Small intestine (tissue), 7 donors: ENCODE results near the gene LIFR. TPM values are rescaled to one million over a fixed set of nuclear protein-coding genes. Genes with fewer than 3 reads are reported as not detected.
A peak's percentile ranks its signal among the peaks of the same experiment; 100 is the strongest.

ENCODE experiments used
- DNase-seq, 2 donors: peaks; one replicate each; pipeline versions ENCODE4 v3.0.0 to v3.0.0-alpha.2; 2013
- FAIRE-seq: peaks from 2 replicates; lab custom pipeline; 2012; peaks lifted over from hg19 to GRCh38; lab: Jason Lieb, UNC
- H3K27ac ChIP-seq, 3 donors: one replicate each; pipeline ENCODE4 v1.5.1; 2013; ENCODE audit warnings: low read length in 2 of 3, mild to moderate bottlenecking in 2 of 3, control low read depth in 1 of 3, inconsistent platforms in 1 of 3, low read depth in 1 of 3, moderate library complexity in 1 of 3
- H3K27me3 ChIP-seq, 3 donors: one replicate each; pipeline ENCODE4 v1.6.1; 2013; ENCODE audit warnings: low read length in 3 of 3, inconsistent platforms in 1 of 3; ENCODE audit not compliant: control insufficient read depth in 3 of 3, insufficient read depth in 3 of 3
- H3K36me3 ChIP-seq, 3 donors: one replicate each; pipeline ENCODE4 v1.6.1; 2013; ENCODE audit warnings: low read length in 3 of 3, inconsistent platforms in 1 of 3, low read depth in 1 of 3, mild to moderate bottlenecking in 1 of 3, moderate library complexity in 1 of 3; ENCODE audit not compliant: control insufficient read depth in 3 of 3, insufficient read depth in 2 of 3
- H3K4me1 ChIP-seq, 3 donors: one replicate each; pipeline ENCODE4 v1.6.1; 2013; ENCODE audit warnings: low read length in 2 of 3, inconsistent platforms in 1 of 3, low read depth in 1 of 3, mild to moderate bottlenecking in 1 of 3, moderate library complexity in 1 of 3; ENCODE audit not compliant: control insufficient read depth in 3 of 3, insufficient read depth in 2 of 3
- H3K4me3 ChIP-seq, 3 donors: one replicate each; pipeline ENCODE4 v1.5.1; 2013; ENCODE audit warnings: low read length in 3 of 3, control low read depth in 1 of 3, inconsistent platforms in 1 of 3, low read depth in 1 of 3, mild to moderate bottlenecking in 1 of 3, moderate library complexity in 1 of 3
- H3K9me3 ChIP-seq, 2 donors: one replicate each; pipeline ENCODE4 v1.6.1; 2013; ENCODE audit warnings: low read depth in 1 of 2, low read length in 1 of 2; ENCODE audit not compliant: control insufficient read depth in 2 of 2, insufficient read depth in 1 of 2
- WGBS, 3 donors: extraction: QIAGEN DNeasy Blood & Tissue Kit; methylation state at CpG; one replicate each; pipeline ENCODE4 v1.1.7; 2013; 5-methylcytosine and 5-hydroxymethylcytosine counted together
- polyA plus RNA-seq, 4 donors: library from polyadenylated mRNA; stranded (reverse) in 3 of 4; unstranded in 1 of 4; fragments of 200-250 nt in 3 of 4; fragments of 120-200 nt in 1 of 4; gene quantifications; one replicate each; pipeline versions ENCODE4 v1.2.1 to v1.2.3, GENCODE V29; 2013
- donor health status: healthy with polysubstance abuse.
- donor health status: control.
- donor health status: control.
- donor health status: Bipolar disorder and iron deficiency.
- donor health status: healthy.

LIFR gene
- polyA plus RNA-seq, 4 donors, result 0.67 to 28.6 (median 7.0) TPM

DNA sequence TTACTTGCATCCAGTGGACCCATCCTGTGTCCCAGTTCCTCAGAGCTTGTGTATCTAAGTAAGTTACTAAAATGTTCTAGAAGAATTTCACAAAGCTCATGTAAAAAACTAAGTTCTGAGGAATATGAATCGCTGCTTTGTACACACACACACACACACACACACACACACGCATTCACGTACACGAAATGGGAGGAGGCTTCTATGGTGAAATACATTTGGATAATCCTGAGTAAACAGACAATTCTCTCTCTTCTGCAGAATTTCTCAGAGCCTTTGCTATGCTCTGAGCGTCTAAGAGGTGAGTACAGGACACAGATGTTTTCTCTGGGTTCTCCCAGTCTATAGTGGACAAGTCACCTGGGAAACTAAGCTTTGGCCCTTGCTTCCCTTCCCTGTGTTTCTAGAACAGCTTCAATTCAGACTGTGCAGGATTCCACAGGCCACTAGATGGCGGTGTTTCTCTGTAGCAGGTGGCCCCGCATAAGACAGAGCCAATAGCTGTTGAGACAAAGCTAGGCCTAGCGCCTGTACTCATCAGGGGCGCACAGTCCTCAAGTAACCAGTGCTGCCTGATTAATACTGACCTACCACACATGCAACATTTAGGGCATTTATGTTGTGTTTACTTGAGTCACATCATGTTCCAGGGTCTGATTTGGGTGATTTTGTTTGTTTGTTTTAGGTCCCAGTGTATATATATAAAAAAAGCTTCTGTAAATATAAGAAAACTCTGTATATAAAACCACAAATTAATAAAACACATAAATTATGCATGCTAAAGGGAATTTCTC is 114.8 kb downstream of the LIFR start:
- no peaks in the 10 kb centered on the region for H3K4me1 ChIP-seq
- no peak overlapping the region for H3K27ac ChIP-seq
- DNase-seq (peak; percentile 82 to 93), FAIRE-seq (no peak)
- H3K4me3 ChIP-seq, result no peak overlapping the region
- H3K36me3 ChIP-seq, result no peaks in the 10 kb centered on the region
- WGBS, 3 donors, result 16 to 20% (median 17%) methylated on average over 9 of the region's 9 CpGs
- peaks cover 0 to 6% (median 0%) of the 10 kb centered on the region in 3 donors for H3K27me3 ChIP-seq
- no peaks in the 10 kb centered on the region for H3K9me3 ChIP-seq

- no peaks in the 10 kb centered on the region for H3K9me3 ChIP-seq
- FAIRE-seq, result no peak
- 81 to 87% (median 82%) methylated on average over 1 of the region's 1 CpG for WGBS, 3 donors
- H3K27me3 ChIP-seq, result peaks cover 0 to 7% (median 0%) of the 10 kb centered on the region in 3 donors
- no peaks in the 10 kb centered on the region for H3K4me1 ChIP-seq
- DNase-seq, result no peak
- H3K4me3 ChIP-seq, result no peak overlapping the region
- H3K27ac ChIP-seq, result no peak overlapping the region
- no peaks in the 10 kb centered on the region for H3K36me3 ChIP-seq
Measured at GRCh38 chr5:38438757-38439156, 117.7 kb downstream of the LIFR start.

DNA sequence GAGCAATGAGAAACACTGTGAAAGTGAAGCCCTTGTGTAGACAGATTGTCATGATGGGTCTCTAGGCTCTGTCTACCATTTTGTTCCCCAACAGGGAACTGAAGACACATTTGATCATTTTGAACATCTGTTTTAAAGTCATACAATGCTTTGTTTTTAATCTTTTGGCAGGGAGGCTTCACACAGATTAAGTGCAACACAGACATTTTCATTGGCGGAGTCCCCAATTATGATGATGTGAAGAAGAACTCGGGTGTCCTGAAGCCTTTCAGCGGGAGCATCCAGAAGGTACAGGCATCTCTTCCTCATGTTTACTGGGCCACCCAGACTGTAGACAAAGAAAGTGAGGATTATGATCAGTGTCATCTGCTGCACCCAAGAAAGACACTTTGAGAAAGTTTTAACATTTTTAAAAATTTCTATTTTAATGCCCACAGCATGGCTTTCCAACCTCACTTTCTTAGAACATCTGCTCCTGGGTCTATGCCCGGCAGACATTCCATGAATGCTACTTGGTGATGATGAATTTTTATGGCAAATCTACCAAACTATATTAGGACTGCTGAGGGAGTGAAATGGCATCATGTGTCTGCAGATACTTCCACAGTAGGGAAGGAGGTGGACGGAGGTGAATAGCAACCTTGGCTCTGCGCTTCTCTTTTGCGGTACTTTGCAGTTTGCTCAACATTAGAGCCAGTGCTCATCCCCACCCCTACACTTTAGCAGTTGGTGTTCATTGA is 121.3 kb downstream of the LIFR start:
- no peak for FAIRE-seq
- H3K4me3 ChIP-seq, result no peak overlapping the region
- H3K4me1 ChIP-seq, result no peaks in the 10 kb centered on the region
- 89 to 95% (median 93%) methylated on average over 7 of the region's 7 CpGs for WGBS, 3 donors
- no peak for DNase-seq
- no peak overlapping the region for H3K27ac ChIP-seq
- H3K9me3 ChIP-seq, result no peaks in the 10 kb centered on the region
- peaks cover 0 to 9% (median 0%) of the 10 kb centered on the region in 3 donors for H3K27me3 ChIP-seq
- H3K36me3 ChIP-seq, result no peaks in the 10 kb centered on the region

- H3K36me3 ChIP-seq, result no peaks in the 10 kb centered on the region
- DNase-seq (peak in 1 of 2 donors; percentile 15), FAIRE-seq (no peak)
- no peaks in the 10 kb centered on the region for H3K9me3 ChIP-seq
- H3K27me3 ChIP-seq, result peaks cover 0 to 9% (median 0%) of the 10 kb centered on the region in 3 donors
- H3K4me1 ChIP-seq, result no peaks in the 10 kb centered on the region
- H3K4me3 ChIP-seq, result no peak overlapping the region
- no peak overlapping the region for H3K27ac ChIP-seq
- 26 to 46% (median 42%) methylated on average over 6 of the region's 6 CpGs for WGBS, 3 donors
Measured at GRCh38 chr5:38433160-38433861, 123.1 kb downstream of the LIFR start.

DNA sequence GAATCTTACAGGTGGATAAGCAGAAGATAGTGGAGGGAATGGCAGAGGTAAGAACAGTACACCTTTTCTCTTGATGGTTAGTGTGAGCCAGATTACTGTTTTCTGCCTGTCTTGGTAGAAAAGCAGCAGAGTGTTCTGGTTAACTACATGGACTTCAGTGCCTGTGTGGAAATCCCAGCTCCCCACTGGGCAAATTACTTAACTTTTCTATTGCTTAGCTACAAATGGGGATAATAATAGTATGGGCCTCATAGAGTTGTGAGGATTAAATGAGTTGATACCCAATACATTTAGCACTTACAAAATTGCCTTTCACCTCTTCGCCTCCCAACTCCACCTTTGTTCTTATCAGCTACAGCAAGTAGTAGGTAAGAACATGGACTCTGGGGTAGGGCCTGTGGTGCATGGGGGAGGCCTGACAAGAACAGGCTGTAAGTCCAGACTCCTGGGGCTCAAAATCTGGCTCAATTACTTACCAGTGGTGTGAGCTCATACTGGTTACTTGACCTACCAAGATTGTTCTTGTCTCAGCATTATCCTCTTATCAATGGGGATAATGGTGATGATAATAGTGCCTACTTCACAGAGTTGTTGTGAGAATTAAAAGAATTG is 125.1 kb downstream of the LIFR start:
- Histone ChIP-seq H3K9me3 (no peaks in the 10 kb centered on the region), H3K27me3 (peaks cover 0 to 6% (median 0%) of the 10 kb centered on the region in 3 donors), H3K36me3 (no peaks in the 10 kb centered on the region), H3K4me3 (no peak overlapping the region), H3K4me1 (no peaks in the 10 kb centered on the region), H3K27ac (no peak overlapping the region)
- WGBS, 3 donors, result 70 to 94% (median 85%) methylated on average over 1 of the region's 1 CpG
- DNase-seq (no peak), FAIRE-seq (no peak)

DNA sequence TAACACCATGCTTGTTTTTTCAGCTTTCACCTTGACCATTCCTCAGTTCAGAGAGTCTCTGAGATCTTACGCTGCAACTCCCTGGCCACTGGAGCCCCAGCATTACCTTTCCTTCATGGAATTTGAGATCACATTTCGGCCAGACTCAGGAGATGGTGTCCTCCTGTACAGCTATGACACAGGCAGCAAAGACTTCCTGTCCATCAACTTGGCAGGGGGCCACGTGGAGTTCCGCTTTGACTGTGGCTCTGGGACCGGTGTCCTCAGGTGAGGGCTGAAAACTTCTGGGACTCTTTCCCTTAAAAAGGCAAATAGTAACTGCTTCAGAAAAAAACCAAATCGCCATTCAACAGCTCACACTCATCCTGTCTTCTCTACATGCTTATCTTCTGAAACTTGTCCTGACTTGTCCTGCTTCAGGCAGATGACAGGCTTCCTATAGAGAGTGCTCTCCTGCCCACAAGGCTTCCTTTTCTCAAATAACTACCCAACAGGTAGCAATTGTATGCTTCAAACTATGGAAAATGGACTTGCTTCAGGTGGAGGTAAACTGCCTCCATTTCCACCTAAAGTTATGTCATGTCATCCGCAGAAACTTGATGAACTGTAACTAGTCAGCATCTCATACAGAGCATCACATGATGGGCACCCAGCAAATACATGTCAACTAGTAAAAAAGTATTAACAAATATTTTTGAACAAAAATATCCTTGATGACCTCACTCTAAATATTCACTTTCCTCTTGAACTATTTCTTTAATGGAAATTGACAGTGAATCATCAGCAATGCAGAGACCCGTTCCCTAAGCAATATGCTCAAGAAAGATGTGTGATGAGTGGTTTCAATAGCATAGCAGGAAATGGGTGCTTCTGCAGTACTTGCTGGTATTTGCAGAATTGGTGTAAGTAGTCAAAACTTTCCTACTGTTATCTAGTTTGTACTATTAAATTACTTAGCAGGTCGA is 129.2 kb downstream of the LIFR start:
- H3K36me3 ChIP-seq, result no peaks in the 10 kb centered on the region
- peaks cover 0 to 7% (median 2%) of the 10 kb centered on the region in 3 donors for H3K27me3 ChIP-seq
- H3K4me3 ChIP-seq, result no peak overlapping the region
- no peaks in the 10 kb centered on the region for H3K9me3 ChIP-seq
- no peaks in the 10 kb centered on the region for H3K4me1 ChIP-seq
- DNase-seq (no peak), FAIRE-seq (no peak)
- WGBS, 3 donors, result 71 to 75% (median 74%) methylated on average over 9 of the region's 9 CpGs
- H3K27ac ChIP-seq, result no peak overlapping the region

DNA sequence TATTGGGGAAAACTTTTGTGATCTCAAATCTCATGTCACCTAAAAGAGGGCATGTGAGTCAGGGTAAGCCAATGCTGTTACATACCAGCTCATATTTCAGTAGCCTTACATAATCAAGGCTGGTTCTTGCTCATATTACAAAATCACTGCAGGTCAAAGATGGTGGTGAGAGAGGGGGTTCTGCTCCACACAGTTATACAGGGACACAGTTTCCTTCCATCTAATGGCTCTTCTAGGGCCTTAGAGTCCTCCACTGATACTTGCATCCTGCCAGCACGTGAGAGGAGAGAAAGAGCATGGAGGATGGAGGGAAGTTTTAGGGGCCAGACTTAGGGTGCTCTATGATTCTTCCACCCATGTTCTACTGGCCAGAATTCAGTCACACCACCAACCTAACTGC is 130.0 kb downstream of the LIFR start:
- Histone ChIP-seq H3K36me3 (no peaks in the 10 kb centered on the region), H3K27ac (no peak overlapping the region), H3K27me3 (peaks cover 0 to 5% (median 2%) of the 10 kb centered on the region in 3 donors), H3K9me3 (no peaks in the 10 kb centered on the region), H3K4me1 (no peaks in the 10 kb centered on the region), H3K4me3 (no peak overlapping the region)
- no peak for DNase-seq
- FAIRE-seq, result no peak
- 44 to 81% (median 67%) methylated on average over 1 of the region's 1 CpG for WGBS, 3 donors
